ENCODE measurements around the gene CCDC200.
"Not testable (repeated sequence)": the region's sequence is repeated elsewhere in the genome, so short reads cannot be mapped to it uniquely, and the experiment has no call there.

The CCDC200 gene

GRCh38 chr17:43200127-43200526 lies 28.3 kb downstream of the CCDC200 start:
- DNase-seq: no peak
- TF ChIP-seq GATA1 (IDR thresholded peaks at IDR 0.05; ENCODE audit: low read depth, low read length) (no peak), POLR2A (IDR thresholded peaks at IDR 0.05; ENCODE audit: low read length) (no peak)

- no peak for DNase-seq
- TF ChIP-seq GATA1 (IDR thresholded peaks at IDR 0.05; ENCODE audit: low read depth, low read length): no peak
- no peak for TF ChIP-seq POLR2A (IDR thresholded peaks at IDR 0.05; ENCODE audit: low read length)
Observed at GRCh38 chr17:43199633-43200032, 28.8 kb downstream of the CCDC200 start.

GRCh38 chr17:43193251-43193650 lies 35.2 kb downstream of the CCDC200 start:
- no peak for DNase-seq
- TF ChIP-seq GATA1 (IDR thresholded peaks at IDR 0.05; ENCODE audit: low read depth, low read length): no peak
- TF ChIP-seq POLR2A (IDR thresholded peaks at IDR 0.05; ENCODE audit: low read length): no peak

GRCh38 chr17:43186656-43187055 lies 41.8 kb downstream of the CCDC200 start:
- not testable (repeated sequence) for DNase-seq

- TF ChIP-seq GATA1 (IDR thresholded peaks at IDR 0.05; ENCODE audit: low read depth, low read length): no peak
- no peak for TF ChIP-seq POLR2A (IDR thresholded peaks at IDR 0.05; ENCODE audit: low read length)
- no peak for DNase-seq
Observed at GRCh38 chr17:43183921-43184320, 44.5 kb downstream of the CCDC200 start.

GRCh38 chr17:43176119-43176570 lies 52.3 kb downstream of the CCDC200 start:
- no peak for DNase-seq
- TF ChIP-seq POLR2A (IDR thresholded peaks at IDR 0.05; ENCODE audit: low read length) (no peak), GATA1 (IDR thresholded peaks at IDR 0.05; ENCODE audit: low read depth, low read length) (no peak)

GRCh38 chr17:43175213-43176118 lies 53.0 kb downstream of the CCDC200 start:
- no peak for DNase-seq
- TF ChIP-seq GATA1 (IDR thresholded peaks at IDR 0.05; ENCODE audit: low read depth, low read length): no peak
- TF ChIP-seq POLR2A (IDR thresholded peaks at IDR 0.05; ENCODE audit: low read length): no peak

GRCh38 chr17:43171586-43172487 lies 56.6 kb downstream of the CCDC200 start:
- no peak for TF ChIP-seq POLR2A (IDR thresholded peaks at IDR 0.05; ENCODE audit: low read length)
- no peak for TF ChIP-seq GATA1 (IDR thresholded peaks at IDR 0.05; ENCODE audit: low read depth, low read length)

More at GRCh38 chr17:43171586-43172487, 56.6 kb downstream of the CCDC200 start:
- peak; percentile 56 to 74 for DNase-seq
